Erythroblast (primary cell): Measurements from ENCODE around the gene CETP.
"Not testable (repeated sequence)": the region's sequence is repeated elsewhere in the genome, so short reads cannot be mapped to it uniquely, and the experiment has no call there.

ENCODE experiments used
- DNase-seq, 2 experiments: peaks; one replicate each; lab custom pipeline; 2025; lab: John Stamatoyannopoulos, UW
- GATA1 ChIP-seq: IDR thresholded peaks from 2 replicates; pipeline ENCODE4 v1.6.1; 2011; ENCODE audit warnings: low read depth, mild to moderate bottlenecking, control low read depth, low read length, moderate library complexity
- POLR2A ChIP-seq: IDR thresholded peaks from 2 replicates; pipeline ENCODE4 v1.6.1; 2011; ENCODE audit warnings: mild to moderate bottlenecking, low read length

The CETP gene

DNA sequence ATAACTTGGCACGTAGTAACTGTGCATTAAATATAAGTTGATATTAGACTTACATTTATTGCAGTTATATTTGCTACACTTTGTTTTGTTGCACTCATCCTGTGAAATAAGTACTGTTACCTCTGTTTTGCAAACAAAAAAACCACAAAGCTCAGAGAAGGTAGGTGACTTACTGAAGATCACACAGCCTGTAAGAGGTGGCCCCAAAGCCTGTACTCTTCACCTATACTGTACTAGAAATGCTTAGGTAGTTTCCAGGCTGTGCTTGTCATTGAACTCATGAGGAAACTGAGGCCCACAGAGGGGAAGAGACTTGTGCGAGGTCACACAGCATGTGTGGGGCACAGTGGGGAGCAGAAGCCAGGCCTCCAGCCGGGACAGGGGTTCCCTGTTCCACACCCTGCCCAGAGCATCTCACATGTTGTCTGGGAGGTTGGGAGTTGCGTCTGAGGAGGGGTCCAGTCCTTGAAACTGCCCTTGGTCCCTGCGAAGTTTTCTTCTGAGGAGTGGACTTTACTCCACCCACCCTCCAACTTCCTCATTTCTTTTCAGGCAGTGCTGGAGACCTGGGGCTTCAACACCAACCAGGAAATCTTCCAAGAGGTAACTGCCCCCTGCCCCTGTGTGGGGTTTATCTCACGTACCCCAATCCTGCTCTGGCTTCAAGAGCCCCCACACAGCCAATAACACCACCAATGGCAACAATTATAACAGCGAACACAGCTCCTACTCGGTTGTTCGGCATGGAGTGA lies 13.0 kb downstream of the CETP start:
- DNase-seq = no peak
- no peak for TF ChIP-seq POLR2A
- TF ChIP-seq GATA1 = no peak

GRCh38 chr16:56975714-56976113 lies 14.0 kb downstream of the CETP start:
- no peak for TF ChIP-seq POLR2A
- no peak for TF ChIP-seq GATA1
- no peak for DNase-seq

DNA sequence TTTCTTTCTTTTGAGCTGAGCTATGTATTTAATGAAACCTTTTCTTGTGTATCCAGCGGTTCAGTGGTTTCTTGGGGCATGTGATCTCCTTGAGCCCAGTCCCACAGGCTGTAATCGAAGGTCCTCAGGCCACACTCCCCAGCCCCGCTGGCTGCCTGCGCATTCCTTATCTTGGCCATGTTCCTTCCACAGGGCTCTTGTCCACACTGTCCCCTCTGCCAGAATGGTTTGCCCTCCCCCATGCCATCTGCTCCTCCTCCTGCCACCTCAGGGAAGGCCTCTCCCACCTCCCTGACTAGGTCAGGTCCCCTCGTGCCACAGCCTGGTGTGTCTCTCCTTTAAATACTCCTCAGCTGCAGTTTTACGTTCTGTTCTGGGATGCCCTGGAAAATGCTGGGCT lies 15.5 kb downstream of the CETP start:
- DNase-seq = peak; percentile 17 to 68
- TF ChIP-seq POLR2A (no peak), GATA1 (no peak)

DNA sequence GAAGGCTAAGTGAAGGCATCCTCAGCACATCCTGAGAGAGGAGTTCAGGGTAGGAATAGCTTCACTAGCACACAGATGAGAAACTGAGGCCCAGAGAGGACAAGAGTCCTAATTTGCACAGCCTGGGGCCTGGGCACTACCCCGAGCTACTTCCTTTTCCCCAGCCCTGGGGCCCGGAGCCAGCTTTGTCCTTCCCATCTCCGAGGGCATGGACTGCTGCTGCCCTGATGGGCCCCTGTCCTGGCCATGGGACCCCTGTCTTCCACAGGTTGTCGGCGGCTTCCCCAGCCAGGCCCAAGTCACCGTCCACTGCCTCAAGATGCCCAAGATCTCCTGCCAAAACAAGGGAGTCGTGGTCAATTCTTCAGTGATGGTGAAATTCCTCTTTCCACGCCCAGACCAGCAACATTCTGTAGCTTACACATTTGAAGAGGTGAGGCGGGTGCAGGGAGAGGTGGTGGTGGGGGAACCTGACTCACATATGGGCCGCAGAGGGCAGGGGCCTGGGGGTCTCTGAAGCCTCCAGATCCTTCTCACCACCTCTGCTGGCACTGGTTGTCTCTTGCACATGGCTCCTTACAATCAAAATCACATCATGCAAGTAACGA lies 16.2 kb downstream of the CETP start:
- no peak for TF ChIP-seq POLR2A
- TF ChIP-seq GATA1 = no peak
- DNase-seq = no peak

DNA sequence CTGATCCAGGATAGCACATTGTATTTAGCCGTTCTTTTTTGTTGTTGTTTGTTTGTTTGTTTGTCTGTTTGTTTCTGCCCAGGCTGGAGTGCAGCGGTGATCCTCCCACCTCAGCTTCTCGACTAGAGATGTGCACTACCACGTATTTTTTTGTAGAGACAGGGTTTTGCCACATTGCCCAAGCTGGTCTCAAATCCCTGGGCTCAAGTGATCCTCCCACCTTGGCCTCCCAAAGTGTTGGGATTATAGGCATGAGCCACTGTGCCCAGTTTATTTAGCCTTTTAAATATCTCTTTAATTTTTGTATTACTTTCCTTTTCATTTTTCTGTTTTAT lies 18.4 kb downstream of the CETP start:
- TF ChIP-seq GATA1 (no peak), POLR2A (no peak)
- no peak for DNase-seq

DNA sequence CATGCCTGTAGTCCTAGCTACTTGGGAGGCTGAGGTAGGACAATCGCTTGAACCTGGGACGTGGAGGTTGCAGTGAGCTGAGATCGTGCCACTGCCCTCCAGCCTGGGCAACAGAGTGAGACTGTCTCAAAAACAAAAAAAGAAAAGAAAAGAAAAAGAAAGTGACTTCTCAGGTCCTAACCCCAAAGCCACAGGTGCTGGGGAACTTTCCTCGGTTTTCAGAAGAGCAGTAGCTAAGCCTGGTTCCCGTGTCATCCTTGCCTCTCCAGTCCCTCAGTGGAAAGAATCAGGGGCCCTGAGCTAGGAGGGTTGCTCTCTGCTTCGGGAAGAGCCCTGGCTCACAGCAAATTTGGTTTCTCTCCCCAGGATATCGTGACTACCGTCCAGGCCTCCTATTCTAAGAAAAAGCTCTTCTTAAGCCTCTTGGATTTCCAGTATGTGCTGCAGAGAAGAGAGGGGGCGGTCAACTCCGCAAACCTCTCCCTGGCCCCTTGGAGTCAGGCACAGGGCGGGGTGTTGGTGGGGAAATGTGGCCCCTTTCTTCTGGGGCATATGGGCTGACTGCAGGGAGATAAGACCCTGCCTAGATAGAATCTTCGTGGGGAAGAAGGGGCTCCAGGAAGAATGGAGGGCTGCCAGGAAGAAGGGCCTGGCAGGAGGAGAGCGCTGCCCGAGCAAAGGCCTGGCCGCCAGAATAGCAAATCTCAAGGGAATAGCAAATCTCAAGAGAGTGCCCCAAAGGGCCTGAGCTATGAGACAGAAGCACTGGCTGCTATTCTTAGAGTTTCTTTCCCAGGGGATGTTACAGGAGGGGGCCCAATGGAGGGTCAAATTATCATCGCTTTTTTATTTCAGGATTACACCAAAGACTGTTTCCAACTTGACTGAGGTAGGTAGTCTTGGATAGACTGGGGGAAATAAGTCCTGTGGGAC lies 19.3 kb downstream of the CETP start:
- no peak for TF ChIP-seq POLR2A
- TF ChIP-seq GATA1 = no peak
- peak; percentile 16 to 50 for DNase-seq

GRCh38 chr16:56981729-56982271 lies 20.1 kb downstream of the CETP start:
- no peak for TF ChIP-seq GATA1
- TF ChIP-seq POLR2A = no peak
- DNase-seq = no peak

GRCh38 chr16:56982695-56983094 lies 20.9 kb downstream of the CETP start:
- TF ChIP-seq POLR2A (no peak), GATA1 (no peak)
- no peak for DNase-seq

- no peak for TF ChIP-seq GATA1
- no peak for TF ChIP-seq POLR2A
- DNase-seq = no peak
These were observed 21.5 kb downstream of the CETP start for GRCh38 chr16:56983211-56983751.

GRCh38 chr16:56984639-56985038 lies 22.9 kb downstream of the CETP start:
- TF ChIP-seq GATA1 (no peak), POLR2A (no peak)
- no peak for DNase-seq

- TF ChIP-seq POLR2A = no peak
- TF ChIP-seq GATA1 = no peak
- DNase-seq = peak in 1 of 2 experiments; percentile 25
These were observed 23.7 kb downstream of the CETP start for GRCh38 chr16:56985288-56985961.

DNA sequence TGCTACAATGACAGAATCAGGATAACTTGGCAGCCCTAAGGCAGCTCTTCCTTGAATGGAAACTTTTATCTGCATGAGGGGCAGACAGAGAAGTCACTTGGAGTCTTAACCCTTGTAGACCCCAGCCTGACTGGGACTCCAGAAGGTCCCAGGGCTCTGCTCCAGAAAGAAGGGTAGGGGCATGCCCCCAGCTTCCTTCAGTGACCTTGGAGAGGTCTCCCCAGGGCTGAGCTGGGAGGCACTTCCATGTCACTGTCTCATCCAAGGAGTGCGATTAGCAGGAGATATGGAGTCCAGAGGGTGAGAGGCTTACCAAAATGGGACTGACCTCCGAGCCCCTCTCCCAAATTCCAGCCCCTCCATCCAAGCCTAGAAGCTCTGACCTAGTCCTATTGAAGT lies 24.2 kb downstream of the CETP start:
- no peak for DNase-seq
- TF ChIP-seq POLR2A = no peak
- no peak for TF ChIP-seq GATA1

DNA sequence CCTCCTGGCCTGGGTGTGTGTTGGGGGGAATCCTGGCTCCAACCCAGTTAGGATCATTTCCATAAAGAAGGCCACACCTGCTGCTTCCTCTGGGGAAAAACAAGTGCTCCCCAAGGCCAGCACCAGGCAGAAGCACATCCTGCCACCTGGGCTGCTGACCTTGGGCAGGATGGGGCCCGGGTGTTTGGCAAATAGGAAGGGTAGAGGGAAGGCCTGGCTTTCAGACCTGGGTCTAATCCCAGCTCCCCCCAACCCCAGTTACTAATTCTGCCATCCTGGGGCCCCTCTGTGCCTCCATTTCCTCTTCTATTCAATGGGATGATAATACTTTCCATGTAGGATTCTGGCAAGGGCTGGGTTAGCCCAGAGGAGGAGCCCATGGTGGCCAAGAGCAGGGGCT lies 24.6 kb downstream of the CETP start:
- DNase-seq = no peak
- TF ChIP-seq GATA1 (no peak), POLR2A (no peak)

DNA sequence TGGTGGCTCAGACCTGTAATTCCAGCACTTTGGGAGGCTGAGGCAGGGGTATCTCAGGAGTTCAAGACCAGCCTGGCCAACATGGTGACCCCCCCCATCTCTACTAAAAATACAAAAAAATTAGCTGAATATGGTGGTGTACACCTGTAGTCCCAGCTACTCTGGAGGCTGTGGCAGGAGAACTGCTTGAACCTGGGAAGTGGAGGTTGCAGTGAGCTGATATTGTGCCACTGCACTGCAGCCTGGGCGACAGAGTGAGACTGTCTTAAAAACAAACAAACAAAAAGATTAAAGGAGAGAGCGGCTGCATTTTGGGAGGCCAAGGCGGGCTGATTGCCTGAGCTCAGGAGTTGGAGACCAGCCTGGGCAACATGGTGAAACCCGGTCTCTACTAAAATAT lies 25.2 kb downstream of the CETP start:
- not testable (repeated sequence) for DNase-seq
